Suprapubic skin (tissue), 4 donors: Measurements from ENCODE around the gene RPTOR. TPM values are rescaled to one million over a fixed set of nuclear protein-coding genes. Genes with fewer than 3 reads are reported as not detected.

Experiments used
- DNase-seq, 2 donors: peaks; one replicate each; pipeline ENCODE4 v3.0.0-alpha.2; 2019; ENCODE audit warnings: low spot score in 2 of 2
- H3K27ac ChIP-seq: fragments of 200-600 bp; sonication (generic); one replicate; pipeline ENCODE4 v1.5.1; 2019
- H3K27me3 ChIP-seq: fragments of 200-600 bp; sonication (generic); one replicate; pipeline ENCODE4 v1.5.1; 2019
- H3K36me3 ChIP-seq: fragments of 200-600 bp; sonication (generic); one replicate; pipeline ENCODE4 v1.5.1; 2019
- H3K4me1 ChIP-seq: fragments of 200-600 bp; sonication (generic); one replicate; pipeline ENCODE4 v1.5.1; 2019
- H3K4me3 ChIP-seq: fragments of 200-600 bp; sonication (generic); one replicate; pipeline ENCODE4 v1.5.1; 2019; ENCODE audit warnings: mild to moderate bottlenecking
- H3K9me3 ChIP-seq: fragments of 200-600 bp; sonication (generic); one replicate; pipeline ENCODE4 v1.5.1; 2019
- EP300 ChIP-seq: sonication (generic); formaldehyde crosslinking; IDR thresholded peaks from one replicate; pipeline ENCODE4 v1.6.1; 2017; ENCODE audit warnings: antibody characterized with exemption
- POLR2A ChIP-seq, 2 donors: fragments of 450-650 bp; IDR thresholded peaks; one replicate each; pipeline ENCODE4 v1.6.1; 2017; ENCODE audit warnings: antibody characterized with exemption in 2 of 2, mild to moderate bottlenecking in 2 of 2, moderate library complexity in 2 of 2
- POLR2AphosphoS5 ChIP-seq, 3 donors: sonication (generic); formaldehyde crosslinking; IDR thresholded peaks; one replicate each; pipeline ENCODE4 v1.6.1; 2017; ENCODE audit warnings: antibody characterized with exemption in 3 of 3
- WGBS: methylation state at CpG from one replicate; pipeline ENCODE4 v1.1.5; 2018; 5-methylcytosine and 5-hydroxymethylcytosine counted together
- total RNA-seq, 4 donors: library from RNA; depleted of rRNA; stranded (reverse); fragments of >200 nt; gene quantifications; one replicate each; pipeline ENCODE4 v1.1.0, GENCODE V29; 2016
- TF ChIP-seq, protein P1 (sequence below), 2 donors: fragments of 200-600 bp in 1 of 2; fragments of 450-650 bp in 1 of 2; sonication (generic) in 1 of 2; IDR thresholded peaks; one replicate each; pipeline ENCODE4 v1.5.1; 2016 to 2019; ENCODE audit warnings: antibody characterized with exemption in 2 of 2, mild to moderate bottlenecking in 1 of 2, moderate library complexity in 1 of 2

Gene RPTOR
- total RNA-seq, 4 donors from 2014 or later: 45.8 to 84.6 (median 53.0) TPM

GRCh38 chr17:80593181-80593580 lies 48.5 kb downstream of the RPTOR start:
- no peaks in the 10 kb centered on the region for H3K27me3 ChIP-seq
- no peaks in the 10 kb centered on the region for H3K36me3 ChIP-seq
- no peaks in the 10 kb centered on the region for H3K4me1 ChIP-seq
- WGBS: 92% methylated on average over 8 of the region's 8 CpGs
- H3K9me3 ChIP-seq: no peaks in the 10 kb centered on the region
- no peak overlapping the region for H3K27ac ChIP-seq
- TF ChIP-seq POLR2A (IDR thresholded peaks at IDR 0.05): no peak
- no peak for TF ChIP-seq EP300
- TF ChIP-seq, protein P1, sequence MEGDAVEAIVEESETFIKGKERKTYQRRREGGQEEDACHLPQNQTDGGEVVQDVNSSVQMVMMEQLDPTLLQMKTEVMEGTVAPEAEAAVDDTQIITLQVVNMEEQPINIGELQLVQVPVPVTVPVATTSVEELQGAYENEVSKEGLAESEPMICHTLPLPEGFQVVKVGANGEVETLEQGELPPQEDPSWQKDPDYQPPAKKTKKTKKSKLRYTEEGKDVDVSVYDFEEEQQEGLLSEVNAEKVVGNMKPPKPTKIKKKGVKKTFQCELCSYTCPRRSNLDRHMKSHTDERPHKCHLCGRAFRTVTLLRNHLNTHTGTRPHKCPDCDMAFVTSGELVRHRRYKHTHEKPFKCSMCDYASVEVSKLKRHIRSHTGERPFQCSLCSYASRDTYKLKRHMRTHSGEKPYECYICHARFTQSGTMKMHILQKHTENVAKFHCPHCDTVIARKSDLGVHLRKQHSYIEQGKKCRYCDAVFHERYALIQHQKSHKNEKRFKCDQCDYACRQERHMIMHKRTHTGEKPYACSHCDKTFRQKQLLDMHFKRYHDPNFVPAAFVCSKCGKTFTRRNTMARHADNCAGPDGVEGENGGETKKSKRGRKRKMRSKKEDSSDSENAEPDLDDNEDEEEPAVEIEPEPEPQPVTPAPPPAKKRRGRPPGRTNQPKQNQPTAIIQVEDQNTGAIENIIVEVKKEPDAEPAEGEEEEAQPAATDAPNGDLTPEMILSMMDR (IDR thresholded peaks at IDR 0.05): no peak
- TF ChIP-seq POLR2AphosphoS5 (IDR thresholded peaks at IDR 0.05): no peak
- H3K4me3 ChIP-seq: no peak overlapping the region
- DNase-seq: no peak

DNA sequence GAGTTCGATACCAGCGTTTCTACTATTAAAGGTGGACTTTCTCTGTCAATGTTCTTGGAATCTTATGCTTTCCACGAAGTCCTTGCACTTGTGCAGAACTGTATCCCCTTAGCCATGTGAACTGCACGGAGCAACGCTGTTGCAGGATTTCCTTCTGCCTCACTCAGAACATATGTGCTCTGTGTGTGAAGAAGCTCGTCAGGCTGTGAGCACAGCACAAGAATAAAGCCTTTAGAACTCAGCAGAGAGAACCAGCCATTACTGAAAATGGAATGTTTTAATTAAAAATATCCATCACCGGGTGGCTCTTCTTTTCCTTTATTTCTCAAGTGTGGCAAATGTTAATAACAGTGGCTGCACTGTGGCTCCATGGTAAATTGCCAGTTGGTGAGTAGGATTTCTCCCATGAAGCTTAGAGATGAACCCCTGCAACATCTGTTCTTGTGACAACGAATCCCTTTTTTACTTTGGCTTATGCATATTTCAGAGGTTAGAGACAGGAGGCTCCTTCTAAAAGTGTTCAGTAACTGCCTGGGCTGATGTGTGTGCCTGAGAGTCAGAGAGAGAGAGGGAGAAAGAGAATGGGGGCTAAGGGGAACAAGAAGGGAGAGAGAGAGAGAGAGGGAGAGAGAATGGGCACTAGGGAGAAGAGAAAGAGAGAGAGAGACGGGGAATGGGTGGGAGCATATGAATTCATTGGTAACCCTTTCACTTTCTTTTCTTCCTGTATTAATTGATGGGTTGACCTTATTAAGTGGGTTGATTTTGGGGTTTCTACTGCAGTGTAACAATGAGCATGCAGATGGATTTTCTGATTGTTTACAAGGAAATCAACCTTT lies 50.0 kb downstream of the RPTOR start:
- Histone ChIP-seq H3K4me1 (peaks cover 2% of the 10 kb centered on the region), H3K9me3 (no peaks in the 10 kb centered on the region), H3K27me3 (no peaks in the 10 kb centered on the region), H3K4me3 (no peak overlapping the region), H3K36me3 (no peaks in the 10 kb centered on the region), H3K27ac (no peak overlapping the region)
- no peak for DNase-seq
- 76% methylated on average over 9 of the region's 9 CpGs for WGBS
- TF ChIP-seq POLR2A (IDR thresholded peaks at IDR 0.05) (no peak), POLR2AphosphoS5 (IDR thresholded peaks at IDR 0.05) (no peak), EP300 (no peak)
- TF ChIP-seq, protein P1 (IDR thresholded peaks at IDR 0.05): no peak

DNA sequence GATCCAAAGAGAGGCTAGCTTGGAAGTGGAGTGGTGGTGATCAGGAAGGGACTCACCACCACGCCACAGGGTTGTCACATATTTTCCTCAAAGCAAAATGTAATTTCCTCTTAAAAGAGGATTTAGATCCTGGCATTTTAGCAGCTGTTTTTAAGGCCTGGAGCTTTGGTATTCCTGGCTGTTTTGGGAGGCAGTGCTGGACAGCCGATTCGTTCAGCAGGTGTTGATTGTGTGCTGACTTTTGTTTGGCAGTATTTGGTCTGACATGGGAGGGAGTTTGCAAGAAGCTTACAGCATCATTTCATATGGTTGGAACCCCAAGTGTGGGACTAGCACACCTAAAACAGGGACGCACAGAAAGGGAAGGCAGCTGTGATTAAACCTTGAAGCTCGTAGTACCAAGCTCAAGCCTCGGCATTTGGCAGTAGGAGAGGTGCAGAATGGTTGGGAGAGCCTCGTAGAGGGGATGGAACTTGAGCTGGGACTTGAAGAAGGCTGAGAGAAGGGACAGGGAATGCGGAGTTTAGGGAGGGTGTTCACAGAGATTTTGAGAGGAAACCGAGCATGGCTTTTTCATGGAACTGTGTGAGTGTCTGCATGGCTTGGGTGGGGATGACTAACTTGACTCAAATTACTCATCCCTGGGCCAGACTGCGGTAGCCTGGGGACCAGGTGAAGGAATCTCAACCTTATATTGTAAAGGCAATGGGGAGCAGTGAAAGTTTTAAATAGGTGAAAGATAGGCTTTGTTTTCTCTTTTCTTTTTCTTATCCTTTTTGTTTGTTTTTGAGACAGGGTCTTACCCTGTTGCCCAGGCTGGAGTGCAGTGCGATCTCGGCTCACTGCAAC lies 52.3 kb downstream of the RPTOR start:
- DNase-seq: no peak
- TF ChIP-seq POLR2A (IDR thresholded peaks at IDR 0.05) (no peak), POLR2AphosphoS5 (IDR thresholded peaks at IDR 0.05) (no peak), EP300 (no peak)
- TF ChIP-seq, protein P1 (IDR thresholded peaks at IDR 0.05): no peak
- no peak overlapping the region for H3K27ac ChIP-seq
- whole genome bisulfite sequencing: 88% methylated on average over 12 of the region's 12 CpGs
- H3K9me3 ChIP-seq: no peaks in the 10 kb centered on the region
- H3K27me3 ChIP-seq: no peaks in the 10 kb centered on the region
- peaks cover 11% of the 10 kb centered on the region for H3K4me1 ChIP-seq
- H3K36me3 ChIP-seq: no peaks in the 10 kb centered on the region
- H3K4me3 ChIP-seq: no peak overlapping the region

DNA sequence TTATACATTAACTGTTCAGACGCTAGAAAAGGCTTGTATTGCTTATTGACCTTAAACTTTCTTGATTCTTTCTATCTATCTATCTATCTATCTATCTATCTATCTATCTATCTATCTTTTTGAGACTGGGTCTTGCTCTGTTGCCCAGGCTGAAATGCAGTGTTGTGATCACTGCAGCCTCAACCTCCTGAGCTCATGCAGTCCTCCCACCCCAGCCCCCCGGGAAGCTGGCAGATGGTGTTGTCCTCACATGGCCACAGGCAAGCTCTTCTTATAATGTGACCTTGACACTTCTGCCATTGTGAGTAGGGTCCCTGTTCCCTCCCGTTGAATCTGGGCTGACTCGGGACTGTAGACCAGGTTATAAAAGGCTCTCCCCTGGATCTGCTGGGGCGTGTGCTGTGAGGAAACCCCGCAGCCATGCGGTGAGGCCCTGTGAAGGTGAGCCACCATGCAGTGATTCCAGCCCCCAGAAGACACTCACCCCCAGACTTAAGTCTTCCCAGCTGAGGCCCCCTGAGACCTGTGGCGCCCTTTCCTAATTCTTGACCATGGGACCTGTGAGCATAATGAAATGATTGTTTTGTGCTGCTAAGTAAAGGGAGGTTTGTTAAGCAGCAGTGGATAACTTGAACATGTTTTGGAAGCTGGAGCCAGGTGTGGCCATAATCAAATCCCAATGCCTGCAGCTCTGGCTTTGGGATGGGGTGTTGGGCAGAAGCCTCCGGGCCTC lies 54.3 kb downstream of the RPTOR start:
- DNase-seq: no peak
- TF ChIP-seq, protein P1 (IDR thresholded peaks at IDR 0.05): no peak
- no peak for TF ChIP-seq EP300
- no peak for TF ChIP-seq POLR2A (IDR thresholded peaks at IDR 0.05)
- no peak for TF ChIP-seq POLR2AphosphoS5 (IDR thresholded peaks at IDR 0.05)
- no peak overlapping the region for H3K27ac ChIP-seq

More for the DNA sequence above, 54.3 kb downstream of the RPTOR start:
- no peaks in the 10 kb centered on the region for H3K9me3 ChIP-seq
- WGBS: 94% methylated on average over 9 of the region's 9 CpGs
- H3K4me3 ChIP-seq: no peak overlapping the region
- H3K27me3 ChIP-seq: no peaks in the 10 kb centered on the region
- no peaks in the 10 kb centered on the region for H3K36me3 ChIP-seq
- H3K4me1 ChIP-seq: peaks cover 11% of the 10 kb centered on the region
